GM12891 (cell line): Measurements from ENCODE around the gene NOSIP.

Experiments
- PAX5 ChIP-seq: IDR thresholded peaks from 2 replicates; pipeline ENCODE4 v1.6.1; 2011; ENCODE audit warnings: low read length, moderate library complexity, mild to moderate bottlenecking; ENCODE audit not compliant: insufficient read depth, severe bottlenecking
- POLR2A ChIP-seq: IDR thresholded peaks from 2 replicates; pipeline ENCODE4 v1.6.1; 2011; ENCODE audit warnings: low read depth, low read length, control low read depth
- POLR2AphosphoS5 ChIP-seq: IDR thresholded peaks from 2 replicates; pipeline ENCODE4 v1.6.1; 2011; ENCODE audit warnings: low read depth, low read length, control low read depth
- POU2F2 ChIP-seq: IDR thresholded peaks from 2 replicates; pipeline ENCODE4 v1.6.1; 2011; ENCODE audit warnings: low read depth, mild to moderate bottlenecking, control low read depth, low read length, moderate library complexity
- TAF1 ChIP-seq: IDR thresholded peaks from 2 replicates; pipeline ENCODE4 v1.6.1; 2011; ENCODE audit warnings: low read depth, low read length, control low read depth

GRCh38 chr19:49554701-49555181 lies 25.6 kb downstream of the NOSIP start:
- TF ChIP-seq POLR2A: no peak
- TF ChIP-seq POLR2AphosphoS5: no peak
- no peak for TF ChIP-seq TAF1
- TF ChIP-seq POU2F2: no peak
- no peak for TF ChIP-seq PAX5
